HUES6 (cell line): Measurements from ENCODE around the gene HBB.

Source experiments
- H3K27ac ChIP-seq: 2 replicates; pipeline ENCODE4 v1.7.0; 2013; ENCODE audit warnings: low read depth, mild to moderate bottlenecking, low read length, inconsistent platforms
- H3K27me3 ChIP-seq: 2 replicates; pipeline ENCODE4 v1.6.1; 2013; ENCODE audit warnings: low read length; ENCODE audit not compliant: control insufficient read depth, insufficient read depth
- H3K36me3 ChIP-seq: 2 replicates; pipeline ENCODE4 v1.6.1; 2013; ENCODE audit warnings: low read length; ENCODE audit not compliant: control insufficient read depth, insufficient read depth
- H3K4me1 ChIP-seq: 2 replicates; pipeline ENCODE4 v1.6.1; 2013; ENCODE audit warnings: low read length; ENCODE audit not compliant: control insufficient read depth, insufficient read depth
- H3K4me3 ChIP-seq: 2 replicates; pipeline ENCODE4 v1.5.1; 2013; ENCODE audit warnings: low read depth, low read length
- H3K9ac ChIP-seq: one replicate; pipeline ENCODE4 v1.6.1; 2013; ENCODE audit warnings: mild to moderate bottlenecking, low read length
- H3K9me3 ChIP-seq: 2 replicates; pipeline ENCODE4 v1.6.1; 2013; ENCODE audit warnings: low read depth, low read length; ENCODE audit not compliant: control insufficient read depth, insufficient read depth

The HBB gene

DNA sequence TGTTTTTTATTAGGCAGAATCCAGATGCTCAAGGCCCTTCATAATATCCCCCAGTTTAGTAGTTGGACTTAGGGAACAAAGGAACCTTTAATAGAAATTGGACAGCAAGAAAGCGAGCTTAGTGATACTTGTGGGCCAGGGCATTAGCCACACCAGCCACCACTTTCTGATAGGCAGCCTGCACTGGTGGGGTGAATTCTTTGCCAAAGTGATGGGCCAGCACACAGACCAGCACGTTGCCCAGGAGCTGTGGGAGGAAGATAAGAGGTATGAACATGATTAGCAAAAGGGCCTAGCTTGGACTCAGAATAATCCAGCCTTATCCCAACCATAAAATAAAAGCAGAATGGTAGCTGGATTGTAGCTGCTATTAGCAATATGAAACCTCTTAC is 1.4 kb downstream of the HBB start:
- Histone ChIP-seq H3K27ac (no peak overlapping the region), H3K9me3 (peaks cover 9% of the 10 kb centered on the region), H3K27me3 (no peaks in the 10 kb centered on the region), H3K9ac (no peak overlapping the region), H3K4me1 (no peaks in the 10 kb centered on the region), H3K4me3 (no peak overlapping the region), H3K36me3 (no peaks in the 10 kb centered on the region)

DNA sequence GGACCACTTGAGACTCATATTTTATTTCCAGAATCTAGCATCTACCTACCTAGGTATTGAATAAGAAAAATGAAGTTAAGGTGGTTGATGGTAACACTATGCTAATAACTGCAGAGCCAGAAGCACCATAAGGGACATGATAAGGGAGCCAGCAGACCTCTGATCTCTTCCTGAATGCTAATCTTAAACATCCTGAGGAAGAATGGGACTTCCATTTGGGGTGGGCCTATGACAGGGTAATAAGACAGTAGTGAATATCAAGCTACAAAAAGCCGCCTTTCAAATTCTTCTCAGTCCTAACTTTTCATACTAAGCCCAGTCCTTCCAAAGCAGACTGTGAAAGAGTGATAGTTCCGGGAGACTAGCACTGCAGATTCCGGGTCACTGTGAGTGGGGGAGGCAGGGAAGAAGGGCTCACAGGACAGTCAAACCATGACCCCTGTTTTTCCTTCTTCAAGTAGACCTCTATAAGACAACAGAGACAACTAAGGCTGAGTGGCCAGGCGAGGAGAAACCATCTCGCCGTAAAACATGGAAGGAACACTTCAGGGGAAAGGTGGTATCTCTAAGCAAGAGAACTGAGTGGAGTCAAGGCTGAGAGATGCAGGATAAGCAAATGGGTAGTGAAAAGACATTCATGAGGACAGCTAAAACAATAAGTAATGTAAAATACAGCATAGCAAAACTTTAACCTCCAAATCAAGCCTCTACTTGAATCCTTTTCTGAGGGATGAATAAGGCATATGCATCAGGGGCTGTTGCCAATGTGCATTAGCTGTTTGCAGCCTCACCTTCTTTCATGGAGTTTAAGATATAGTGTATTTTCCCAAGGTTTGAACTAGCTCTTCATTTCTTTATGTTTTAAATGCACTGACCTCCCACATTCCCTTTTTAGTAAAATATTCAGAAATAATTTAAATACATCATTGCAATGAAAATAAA is 2.1 kb downstream of the HBB start:
- no peak overlapping the region for H3K9ac ChIP-seq
- no peaks in the 10 kb centered on the region for H3K36me3 ChIP-seq
- no peaks in the 10 kb centered on the region for H3K4me1 ChIP-seq
- H3K9me3 ChIP-seq, result peaks cover 9% of the 10 kb centered on the region
- no peaks in the 10 kb centered on the region for H3K27me3 ChIP-seq
- H3K4me3 ChIP-seq, result no peak overlapping the region
- H3K27ac ChIP-seq, result no peak overlapping the region

DNA sequence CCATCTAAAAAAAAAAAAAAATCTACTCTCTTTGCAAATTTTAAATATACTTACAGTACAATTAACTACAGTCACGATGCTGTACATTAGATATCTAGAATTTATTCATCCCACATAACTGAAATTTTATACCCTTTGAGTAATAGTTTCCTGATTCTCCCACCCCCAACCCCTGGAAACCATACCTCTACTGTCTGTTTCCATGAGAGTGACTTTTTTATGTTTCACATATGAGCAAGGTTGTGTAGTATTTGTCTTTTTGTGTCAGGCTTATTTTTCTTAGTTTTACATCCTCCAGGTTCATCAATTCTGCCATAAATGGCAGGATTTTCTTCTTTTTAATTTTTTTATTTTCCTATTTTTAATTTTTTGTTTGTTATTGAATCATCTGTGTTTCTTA is 3.2 kb downstream of the HBB start:
- Histone ChIP-seq H3K4me1 (no peaks in the 10 kb centered on the region), H3K9ac (no peak overlapping the region), H3K27ac (no peak overlapping the region), H3K9me3 (peaks cover 9% of the 10 kb centered on the region), H3K4me3 (no peak overlapping the region), H3K36me3 (no peaks in the 10 kb centered on the region), H3K27me3 (no peaks in the 10 kb centered on the region)

DNA sequence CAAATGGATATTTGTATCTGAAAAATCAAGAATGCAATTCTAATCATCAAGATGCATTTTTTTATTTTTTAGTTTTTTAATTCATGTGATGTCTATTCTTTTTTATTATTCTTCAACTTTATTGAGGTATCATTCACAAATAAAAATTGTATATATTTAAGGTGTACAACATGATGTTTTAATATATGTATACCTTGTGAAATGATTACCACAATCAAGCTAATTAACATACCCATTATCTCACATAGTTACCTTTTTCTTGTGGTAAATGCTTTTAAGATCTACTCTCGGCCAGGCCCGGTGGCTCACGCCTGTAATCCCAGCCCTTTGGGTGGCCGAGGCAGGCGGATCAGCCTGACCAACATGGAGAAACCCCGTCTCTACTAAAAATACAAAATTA is 3.7 kb downstream of the HBB start:
- no peak overlapping the region for H3K9ac ChIP-seq
- H3K36me3 ChIP-seq, result no peaks in the 10 kb centered on the region
- H3K27ac ChIP-seq, result no peak overlapping the region
- peaks cover 9% of the 10 kb centered on the region for H3K9me3 ChIP-seq
- no peaks in the 10 kb centered on the region for H3K27me3 ChIP-seq
- no peaks in the 10 kb centered on the region for H3K4me1 ChIP-seq
- H3K4me3 ChIP-seq, result no peak overlapping the region

DNA sequence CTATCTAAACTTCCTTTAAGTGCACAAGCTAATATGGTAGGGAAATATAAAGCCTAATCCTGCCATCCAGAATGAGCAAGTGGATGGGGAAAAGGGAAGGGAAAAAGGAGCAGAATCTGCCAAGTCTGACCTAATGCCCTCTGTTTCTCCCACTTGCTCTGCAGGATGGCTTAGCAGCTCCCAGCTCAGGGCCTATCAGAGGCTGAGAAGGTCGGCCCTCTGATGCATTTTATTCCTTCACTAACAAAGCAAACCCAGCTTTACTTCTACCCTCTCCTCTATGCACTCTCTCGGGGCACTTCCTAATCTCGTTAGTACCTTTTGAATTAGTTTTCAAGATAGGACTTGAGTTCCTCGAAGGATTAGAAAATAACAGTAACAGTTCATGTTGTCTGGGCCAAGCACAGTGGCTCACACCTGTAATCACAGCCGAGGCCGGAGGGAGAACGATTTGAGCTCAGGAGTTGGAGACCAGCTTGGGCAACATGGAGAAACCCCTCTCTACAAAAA is 16.4 kb downstream of the HBB start:
- Histone ChIP-seq H3K36me3 (no peaks in the 10 kb centered on the region), H3K27me3 (no peaks in the 10 kb centered on the region), H3K9me3 (no peaks in the 10 kb centered on the region), H3K4me3 (no peak overlapping the region), H3K4me1 (no peaks in the 10 kb centered on the region), H3K27ac (no peak overlapping the region), H3K9ac (no peak overlapping the region)

DNA sequence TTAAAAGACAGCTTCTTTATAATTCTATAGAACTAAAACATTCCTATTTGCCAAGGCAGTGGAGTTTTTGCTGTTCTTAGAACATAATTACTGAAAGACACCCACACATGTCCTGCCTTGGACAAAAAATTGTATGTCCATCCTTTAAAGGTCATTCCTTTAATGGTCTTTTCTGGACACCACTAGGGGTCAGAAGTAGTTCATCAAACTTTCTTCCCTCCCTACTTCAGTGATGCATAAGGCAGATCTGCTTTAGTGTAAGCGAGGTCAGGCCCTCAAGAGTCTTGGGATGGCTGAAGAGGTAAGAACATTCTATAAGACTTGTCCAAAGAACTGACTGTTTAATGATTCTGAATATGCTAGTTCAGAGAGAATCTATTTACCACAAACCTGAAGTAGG is 22.1 kb downstream of the HBB start:
- Histone ChIP-seq H3K36me3 (no peaks in the 10 kb centered on the region), H3K4me1 (no peaks in the 10 kb centered on the region), H3K9me3 (no peaks in the 10 kb centered on the region), H3K4me3 (no peak overlapping the region), H3K27me3 (no peaks in the 10 kb centered on the region), H3K27ac (no peak overlapping the region), H3K9ac (no peak overlapping the region)

DNA sequence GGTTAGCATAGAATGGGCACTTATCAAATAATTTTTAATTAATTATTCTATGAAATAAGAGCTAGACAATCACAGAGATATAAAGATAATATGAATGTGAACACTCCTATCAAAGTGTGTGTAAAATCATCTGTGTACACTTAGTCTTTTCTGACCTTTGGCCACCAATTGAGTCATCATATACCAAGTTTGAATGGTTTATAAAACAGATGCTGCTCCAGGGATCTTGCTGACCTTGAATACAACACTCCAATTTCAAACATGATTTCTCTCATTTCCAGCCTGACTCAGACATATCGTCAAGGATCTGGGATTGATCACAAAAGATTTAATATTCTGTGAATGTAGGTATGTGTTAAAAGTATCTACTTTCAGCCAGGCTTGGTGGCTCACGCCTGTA is 23.5 kb downstream of the HBB start:
- Histone ChIP-seq H3K4me1 (no peaks in the 10 kb centered on the region), H3K36me3 (no peaks in the 10 kb centered on the region), H3K27me3 (no peaks in the 10 kb centered on the region), H3K9me3 (no peaks in the 10 kb centered on the region), H3K27ac (no peak overlapping the region), H3K4me3 (no peak overlapping the region), H3K9ac (no peak overlapping the region)

DNA sequence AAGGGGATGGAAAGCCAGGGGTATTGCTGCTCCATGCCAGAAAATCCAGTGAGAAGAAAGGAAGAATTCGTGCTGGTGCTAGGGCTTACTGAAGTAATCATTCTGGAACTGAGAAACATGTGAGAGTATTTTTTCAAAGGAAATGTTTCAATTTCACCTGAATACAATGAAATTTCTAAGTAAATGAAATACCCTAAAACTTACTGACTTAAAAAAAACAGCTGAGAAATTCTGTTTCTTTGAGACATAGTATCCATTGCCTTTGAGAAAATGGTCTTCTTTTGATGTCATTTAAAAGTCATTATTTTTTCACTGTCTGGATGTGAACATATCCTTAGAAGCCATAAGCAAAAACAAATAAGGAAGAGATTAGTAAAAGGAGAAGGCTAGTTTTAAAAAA is 26.3 kb downstream of the HBB start, which contains the start of gene OR51V1:
OR51V1 (minus strand) TSS at position 101 of the 400 bp plus-strand sequence; CDS start at position 101, 0 bp downstream.
- H3K9ac ChIP-seq, result no peak within 1 kb of the TSS
- no peak within 1 kb of the TSS for H3K27ac ChIP-seq
- H3K36me3 ChIP-seq, result no peaks in the 10 kb centered on the region
- no peaks in the 10 kb centered on the region for H3K27me3 ChIP-seq
- no peaks in the 10 kb centered on the region for H3K9me3 ChIP-seq
- H3K4me1 ChIP-seq, result peaks cover 9% of the 10 kb centered on the region
- H3K4me3 ChIP-seq, result no peak within 1 kb of the TSS

DNA sequence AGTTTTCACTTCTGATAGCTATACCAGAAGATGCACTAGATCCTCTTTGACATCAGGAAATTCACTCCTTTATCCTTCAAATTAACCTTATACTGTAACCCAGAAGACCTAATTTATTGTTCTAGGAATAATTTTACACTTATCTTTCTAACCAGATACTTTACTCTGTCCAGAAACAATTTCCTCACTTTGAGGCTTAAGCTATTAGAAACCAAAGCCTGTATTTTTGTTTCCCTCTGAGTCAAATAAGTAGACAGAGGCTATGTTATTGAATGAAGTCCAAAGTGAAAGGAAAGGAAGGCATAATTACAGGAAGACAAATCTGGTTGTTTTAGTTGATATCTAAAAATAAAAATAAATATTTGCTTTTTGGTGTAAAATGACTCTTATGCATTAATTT is 28.6 kb downstream of the HBB start:
- Histone ChIP-seq H3K36me3 (no peaks in the 10 kb centered on the region), H3K27ac (no peak overlapping the region), H3K9me3 (0 out of 2 replicates have a peak, but pooled peaks cover 2% of the 10 kb centered on the region), H3K27me3 (no peaks in the 10 kb centered on the region), H3K4me3 (no peak overlapping the region), H3K9ac (no peak overlapping the region), H3K4me1 (peaks cover 9% of the 10 kb centered on the region)

DNA sequence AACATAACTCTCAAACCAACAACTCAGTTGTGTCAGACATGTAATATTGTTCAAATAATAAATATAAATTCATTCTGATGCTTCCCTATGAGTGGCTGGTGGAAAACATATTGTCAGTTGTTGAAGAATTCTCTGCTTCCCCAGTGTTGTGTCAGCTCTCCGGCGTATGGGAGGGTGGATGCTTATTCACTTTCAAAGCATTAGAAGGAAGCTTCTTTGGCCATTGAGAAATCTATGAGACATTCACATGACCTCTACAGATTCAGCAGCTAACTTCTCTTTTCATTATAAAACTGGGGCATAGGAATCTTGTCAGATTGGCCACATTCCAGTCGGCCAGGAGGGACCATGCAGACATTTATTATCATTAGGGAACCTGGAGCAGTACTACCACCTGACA is 29.3 kb downstream of the HBB start:
- Histone ChIP-seq H3K36me3 (no peaks in the 10 kb centered on the region), H3K4me3 (no peak overlapping the region), H3K4me1 (peaks cover 9% of the 10 kb centered on the region), H3K27ac (no peak overlapping the region), H3K27me3 (no peaks in the 10 kb centered on the region), H3K9ac (no peak overlapping the region), H3K9me3 (0 out of 2 replicates have a peak, but pooled peaks cover 3% of the 10 kb centered on the region)

DNA sequence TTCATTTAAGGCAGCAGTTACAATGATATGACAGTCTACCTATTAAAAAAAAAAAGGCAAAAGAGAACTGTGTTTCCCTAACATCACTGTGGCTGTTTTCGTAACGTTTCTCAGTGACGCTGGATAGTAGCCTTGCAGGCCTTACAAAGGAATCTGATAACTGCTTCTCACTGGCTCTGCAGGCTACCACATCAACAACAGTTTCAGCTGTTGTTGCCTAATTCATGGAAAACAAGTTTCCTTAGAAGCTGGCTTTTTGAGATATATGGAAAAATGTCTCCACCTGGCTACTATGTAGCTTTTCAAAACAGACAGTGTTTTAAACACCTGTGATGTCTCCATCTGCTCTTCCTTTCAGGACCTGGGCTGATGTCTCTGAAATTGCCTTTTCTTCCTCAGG is 30.1 kb downstream of the HBB start:
- H3K9me3 ChIP-seq, result 0 out of 2 replicates have a peak, but pooled peaks cover 4% of the 10 kb centered on the region
- no peaks in the 10 kb centered on the region for H3K27me3 ChIP-seq
- H3K36me3 ChIP-seq, result no peaks in the 10 kb centered on the region
- no peak overlapping the region for H3K4me3 ChIP-seq
- H3K27ac ChIP-seq, result no peak overlapping the region
- H3K9ac ChIP-seq, result no peak overlapping the region
- peaks cover 9% of the 10 kb centered on the region for H3K4me1 ChIP-seq
